ENCODE measurements around the gene BMP2K.

BMP2K gene

GRCh38 chr4:78764498-78764961, 11.6 kb upstream of the BMP2K start:
- no peak for DNase-seq (ENCODE audit: low read depth in 2 of 2)

- no peak for DNase-seq (ENCODE audit: low read depth in 2 of 2)
Observed at GRCh38 chr4:78765432-78766006, 10.6 kb upstream of the BMP2K start.

GRCh38 chr4:78766026-78766425, 10.1 kb upstream of the BMP2K start:
- DNase-seq (ENCODE audit: low read depth in 2 of 2) = no peak

- no peak for DNase-seq (ENCODE audit: low read depth in 2 of 2)
Observed at GRCh38 chr4:78766650-78767049, 9.5 kb upstream of the BMP2K start.

- no peak for DNase-seq (ENCODE audit: low read depth in 2 of 2)
Observed at GRCh38 chr4:78767350-78767749, 8.8 kb upstream of the BMP2K start.

- DNase-seq (ENCODE audit: low read depth in 2 of 2) = no peak
Observed at GRCh38 chr4:78768452-78769180, 7.5 kb upstream of the BMP2K start.

GRCh38 chr4:78770091-78770642, 6.0 kb upstream of the BMP2K start:
- no peak for DNase-seq (ENCODE audit: low read depth in 2 of 2)

- DNase-seq (ENCODE audit: low read depth in 2 of 2) = no peak
Observed at GRCh38 chr4:78772526-78773091, 3.5 kb upstream of the BMP2K start.

GRCh38 chr4:78774417-78774816, 1.7 kb upstream of the BMP2K start:
- no peak for DNase-seq (ENCODE audit: low read depth in 2 of 2)

- DNase-seq (ENCODE audit: low read depth in 2 of 2) = peak; percentile 72 to 80
Observed at GRCh38 chr4:78775303-78776078, 659 bp upstream of the BMP2K start.

- DNase-seq (ENCODE audit: low read depth in 2 of 2) = peak; percentile 22 to 35
Observed at GRCh38 chr4:78776729-78777575, 802 bp downstream of the BMP2K start.

- no peak for DNase-seq (ENCODE audit: low read depth in 2 of 2)
Observed at GRCh38 chr4:78777576-78777940, 1.4 kb downstream of the BMP2K start.

- DNase-seq (ENCODE audit: low read depth in 2 of 2) = no peak
Observed at GRCh38 chr4:78778530-78778929, 2.4 kb downstream of the BMP2K start.

GRCh38 chr4:78779280-78779679, 3.1 kb downstream of the BMP2K start:
- DNase-seq (ENCODE audit: low read depth in 2 of 2) = no peak

GRCh38 chr4:78780093-78780492, 3.9 kb downstream of the BMP2K start:
- no peak for DNase-seq (ENCODE audit: low read depth in 2 of 2)

- DNase-seq (ENCODE audit: low read depth in 2 of 2) = no peak
Observed at GRCh38 chr4:78781139-78781538, 5.0 kb downstream of the BMP2K start.

GRCh38 chr4:78781924-78782323, 5.8 kb downstream of the BMP2K start:
- DNase-seq (ENCODE audit: low read depth in 2 of 2) = no peak

- no peak for DNase-seq (ENCODE audit: low read depth in 2 of 2)
Observed at GRCh38 chr4:78784236-78784865, 8.2 kb downstream of the BMP2K start.

- DNase-seq (ENCODE audit: low read depth in 2 of 2) = no peak
Observed at GRCh38 chr4:78787392-78788006, 11.3 kb downstream of the BMP2K start.
